ENCODE measurements around the gene KLHDC8B. TPM values are rescaled to one million over a fixed set of nuclear protein-coding genes. Genes with fewer than 3 reads are reported as not detected.

The KLHDC8B gene
- total and polyA plus RNA-seq, 9 of the 15 experiments (the other 6 are each of a cell fraction or from before 2014, with no cell fraction given): 6.9 to 34.8 (median 25.2) TPM

GRCh38 chr3:49199900-49200281, 28.5 kb downstream of the KLHDC8B start (continued):
- no peak for TF ChIP-seq MNT (conservative IDR thresholded peaks at IDR 0.05)

GRCh38 chr3:49213541-49213943, 42.1 kb downstream of the KLHDC8B start:
- Histone ChIP-seq H3K4me1 (replicated peaks in 1 of 2; ENCODE audit: control insufficient read depth in 2 of 2, insufficient read depth in 2 of 2, low read length in 2 of 2) (peaks cover 0 to 4% of the 10 kb centered on the region in 2 experiments; a peak in 3 of 5 replicates), H3K27me3 (ENCODE audit: control insufficient read depth in 2 of 2, insufficient read depth in 2 of 2, low read length in 2 of 2) (no peaks in the 10 kb centered on the region), H3K36me3 (ENCODE audit: control insufficient read depth, insufficient read depth, low read length) (no peaks in the 10 kb centered on the region), H3K4me3 (no peak overlapping the region), H3K4me2 (ENCODE audit: insufficient read depth, low read length) (no peak overlapping the region), H3K27ac (ENCODE audit: extremely low read depth, low read depth, low read length) (no peak overlapping the region), H3K9me3 (replicated peaks; ENCODE audit: control insufficient read depth, insufficient read depth, low read depth, low read length) (peaks cover 1% of the 10 kb centered on the region; the same call in 1 of the 2 replicates), H2AFZ (ENCODE audit: low read depth, low read length) (no peak overlapping the region), H3K79me2 (ENCODE audit: control insufficient read depth, insufficient read depth, low read length) (no peaks in the 10 kb centered on the region), H4K20me1 (replicated peaks; ENCODE audit: control insufficient read depth, insufficient read depth, low read length) (no peaks in the 10 kb centered on the region), H3K9ac (ENCODE audit: insufficient read depth in 1 of 2, low read depth in 2 of 2, low read length in 2 of 2) (no peak overlapping the region), H3K9me1 (ENCODE audit: control insufficient read depth, insufficient read depth, low read length) (no peaks in the 10 kb centered on the region)
- no TSS peak for BruUV-seq (replicated peaks)
- ATAC-seq (no peak), DNase-seq (ENCODE audit: extremely low read depth in 1 of 4, low spot score in 3 of 4) (no peak), FAIRE-seq (no peak)
- POLR2A ChIA-PET: interaction anchor here (0.7 kb wide), 1 partner anchor 8 kb away, joined by 3 read pairs; no protein-coding TSS in a partner anchor
- in situ Hi-C loops (cut with MboI): no loop called here
- TF ChIP-seq CBFA2T2 (conservative IDR thresholded peaks at IDR 0.05) (no peak), ZC3H8 (IDR thresholded peaks at IDR 0.05) (no peak), RFX1 (IDR thresholded peaks at IDR 0.05) (no peak), KAT8 (IDR thresholded peaks at IDR 0.05; ENCODE audit: low read depth) (no peak), SOX6 (IDR thresholded peaks at IDR 0.05) (no peak), ZNF121 (CRISPR knock-in tag; conservative IDR thresholded peaks at IDR 0.05) (no peak), NUFIP1 (IDR thresholded peaks at IDR 0.05; ENCODE audit: partially characterized antibody) (no peak), PML (IDR thresholded peaks at IDR 0.05; ENCODE audit: low read length) (no peak), TEAD2 (tag; IDR thresholded peaks at IDR 0.05) (no peak), ATF1 (CRISPR knock-in tag; IDR thresholded peaks at IDR 0.05) (no peak), ATF1 (tag; IDR thresholded peaks at IDR 0.05) (no peak), TFAM (CRISPR knock-in tag; conservative IDR thresholded peaks at IDR 0.05) (no peak)
- WGBS (ENCODE audit: insufficient coverage, low coverage, missing lambda C conversion rate): 45% methylated on average over 9 of the region's 15 CpGs
- intact Hi-C loops (cut with micrococcal nuclease): no loop called here
- CTCF ChIA-PET (ENCODE audit: low intra/inter-chr PET ratio): no interaction called here

Data from K562 (cell line).